WERI-Rb-1 (cell line): ENCODE results near the gene MMP11.

Experiments
- DNase-seq: peaks from one replicate; pipeline ENCODE4 v3.0.0-alpha.2; 2020
- H3K27ac ChIP-seq: fragments of 250-450 bp; sonication (Bioruptor Pico); 2 replicates; pipeline ENCODE4 v1.5.1; 2020; ENCODE audit warnings: mild to moderate bottlenecking, moderate library complexity
- H3K27me3 ChIP-seq: fragments of 250-450 bp; sonication (Bioruptor Pico); 2 replicates; pipeline ENCODE4 v1.5.1; 2021; ENCODE audit warnings: mild to moderate bottlenecking, low read depth, moderate library complexity; ENCODE audit not compliant: insufficient read depth, severe bottlenecking
- H3K36me3 ChIP-seq: fragments of 250-450 bp; sonication (Bioruptor Pico); 2 replicates; pipeline ENCODE4 v1.5.1; 2020; ENCODE audit warnings: mild to moderate bottlenecking, moderate library complexity
- H3K4me3 ChIP-seq: 2 replicates; pipeline ENCODE4 v1.5.1; 2011; ENCODE audit warnings: low read depth, mild to moderate bottlenecking, control low read depth, low read length
- H3K9me3 ChIP-seq: fragments of 250-450 bp; sonication (Bioruptor Pico); 2 replicates; pipeline ENCODE4 v1.5.1; 2021; ENCODE audit warnings: mild to moderate bottlenecking, moderate library complexity; ENCODE audit not compliant: severe bottlenecking
- CTCF ChIP-seq: IDR thresholded peaks from 2 replicates; pipeline ENCODE4 v1.5.1; 2011; ENCODE audit warnings: low read depth, mild to moderate bottlenecking, control low read depth, inconsistent platforms, low read length

MMP11 gene

GRCh38 chr22:23796461-23796860 lies 23.8 kb downstream of the MMP11 start:
- TF ChIP-seq CTCF, result no peak
- peaks cover 85% of the 10 kb centered on the region for H3K36me3 ChIP-seq
- H3K9me3 ChIP-seq, result no peaks in the 10 kb centered on the region
- no peak for DNase-seq
- no peak overlapping the region for H3K27ac ChIP-seq
- H3K27me3 ChIP-seq, result no peaks in the 10 kb centered on the region
- no peak overlapping the region for H3K4me3 ChIP-seq

GRCh38 chr22:23800297-23801237 lies 27.9 kb downstream of the MMP11 start:
- Histone ChIP-seq H3K27me3 (no peaks in the 10 kb centered on the region), H3K36me3 (peaks cover 86% of the 10 kb centered on the region), H3K27ac (no peak overlapping the region), H3K9me3 (no peaks in the 10 kb centered on the region), H3K4me3 (no peak overlapping the region)
- TF ChIP-seq CTCF, result no peak
- DNase-seq, result no peak

GRCh38 chr22:23801238-23801821 lies 28.7 kb downstream of the MMP11 start:
- Histone ChIP-seq H3K36me3 (peaks cover 87% of the 10 kb centered on the region), H3K27ac (no peak overlapping the region), H3K9me3 (no peaks in the 10 kb centered on the region), H3K27me3 (no peaks in the 10 kb centered on the region), H3K4me3 (no peak overlapping the region)
- TF ChIP-seq CTCF, result no peak
- no peak for DNase-seq

- Histone ChIP-seq H3K9me3 (no peaks in the 10 kb centered on the region), H3K36me3 (peaks cover 87% of the 10 kb centered on the region), H3K27me3 (no peaks in the 10 kb centered on the region), H3K27ac (no peak overlapping the region), H3K4me3 (no peak overlapping the region)
- DNase-seq, result no peak
- no peak for TF ChIP-seq CTCF
These were observed 29.3 kb downstream of the MMP11 start for GRCh38 chr22:23801886-23802377.

- H3K4me3 ChIP-seq, result no peak overlapping the region
- peaks cover 83% of the 10 kb centered on the region for H3K36me3 ChIP-seq
- no peak for DNase-seq
- H3K27ac ChIP-seq, result no peak overlapping the region
- no peaks in the 10 kb centered on the region for H3K27me3 ChIP-seq
- H3K9me3 ChIP-seq, result no peaks in the 10 kb centered on the region
- TF ChIP-seq CTCF, result no peak
These were observed 30.6 kb downstream of the MMP11 start for GRCh38 chr22:23803001-23803819.
